K562 (cell line): ENCODE data around the gene DPP9. TPM values are rescaled to one million over a fixed set of nuclear protein-coding genes. Genes with fewer than 3 reads are reported as not detected.

Experiments used
- ATAC-seq: fragments of 200-7000 bp; cut with Tn5 transposase; 3 replicates; pipeline ENCODE4 v1.9.1; 2020; ENCODE audit warnings: moderate library complexity
- BruUV-seq: library from RNA; stranded (reverse); fragments of 400-500 nt; replicated peaks from 2 replicates; lab custom pipeline; 2021; lab: Mats Ljungman, UMichigan
- CTCF ChIA-PET: fragments of 300-600 bp; formaldehyde crosslinking; extraction: SDS; loops from one replicate; lab custom pipeline; 2021; ENCODE audit warnings: low intra/inter-chr PET ratio; lab: Yijun Ruan, JAX
- POLR2A ChIA-PET: fragments of 300-600, 350-650 bp; sonication (Branson Sonifier 250); formaldehyde crosslinking; extraction: SDS; loops from one replicate; lab custom pipeline; 2021; ENCODE audit warnings: antibody characterized with exemption, inconsistent platforms; lab: Yijun Ruan, JAX
- DNase-seq, 4 experiments: peaks; one replicate each; pipeline versions ENCODE4 v3.0.0 to v3.0.0-alpha.2; 2011 to 2018; ENCODE audit warnings: low spot score in 3 of 4, mixed read lengths in 3 of 4; ENCODE audit errors: extremely low read depth in 1 of 4
- FAIRE-seq: peaks from 2 replicates; lab custom pipeline; 2011; peaks lifted over from hg19 to GRCh38; lab: Jason Lieb, UNC
- H2AFZ ChIP-seq: 2 replicates; pipeline ENCODE4 v1.6.0; 2011; ENCODE audit warnings: low read depth, low read length, control low read depth, inconsistent platforms
- H3K27ac ChIP-seq: fragments of 200-600 bp; 3 replicates; pipeline ENCODE4 v1.8.0; 2011; ENCODE audit warnings: low read depth, mild to moderate bottlenecking, control low read depth, inconsistent platforms, low read length, moderate library complexity, mixed read lengths; ENCODE audit errors: extremely low read depth
- H3K27me3 ChIP-seq, 2 experiments: fragments of 300-600 bp in 1 of 2; 2 replicates in 1 of 2; 3 replicates in 1 of 2; pipeline versions ENCODE4 v1.6.0 to v1.8.0; 2011; ENCODE audit warnings: inconsistent platforms in 2 of 2, low read length in 2 of 2, mild to moderate bottlenecking in 1 of 2, mixed read lengths in 1 of 2, moderate library complexity in 1 of 2; ENCODE audit not compliant: control insufficient read depth in 2 of 2, insufficient read depth in 2 of 2
- H3K36me3 ChIP-seq: fragments of 300-600 bp; 3 replicates; pipeline ENCODE4 v1.8.0; 2011; ENCODE audit warnings: mild to moderate bottlenecking, low read length, inconsistent platforms; ENCODE audit not compliant: control insufficient read depth, insufficient read depth
- H3K4me1 ChIP-seq, 2 experiments: fragments of 200-600 bp in 1 of 2; replicated peaks in 1 of 2; 2 replicates in 1 of 2; 3 replicates in 1 of 2; pipeline versions ENCODE4 v1.5.1 to v1.8.0; 2011; ENCODE audit warnings: inconsistent platforms in 2 of 2, low read length in 2 of 2, mild to moderate bottlenecking in 1 of 2, mixed read lengths in 1 of 2, moderate library complexity in 1 of 2; ENCODE audit not compliant: control insufficient read depth in 2 of 2, insufficient read depth in 2 of 2
- H3K4me2 ChIP-seq: 2 replicates; pipeline ENCODE4 v1.6.1; 2011; ENCODE audit warnings: low read length, control low read depth, inconsistent platforms, mixed read lengths; ENCODE audit not compliant: insufficient read depth
- H3K4me3 ChIP-seq: fragments of 200-600 bp; sonication (generic), shearing (Covaris generic); 2 replicates; pipeline ENCODE4 v1.5.1; 2016; ENCODE audit warnings: control low read depth, inconsistent platforms
- H3K79me2 ChIP-seq: fragments of 200-600 bp; 3 replicates; pipeline ENCODE4 v1.8.0; 2011; ENCODE audit warnings: low read length, inconsistent platforms; ENCODE audit not compliant: control insufficient read depth, insufficient read depth
- H3K9ac ChIP-seq, 2 experiments: 2 replicates each; pipeline versions ENCODE4 v1.6.0 to v1.6.1; 2011; ENCODE audit warnings: low read depth in 2 of 2, low read length in 2 of 2, control low read depth in 1 of 2, inconsistent platforms in 1 of 2, mild to moderate bottlenecking in 1 of 2, mixed read lengths in 1 of 2; ENCODE audit not compliant: insufficient read depth in 1 of 2
- H3K9me1 ChIP-seq: one replicate; pipeline ENCODE4 v1.6.0; 2011; ENCODE audit warnings: inconsistent platforms, mild to moderate bottlenecking, low read length, moderate library complexity; ENCODE audit not compliant: control insufficient read depth, insufficient read depth
- H3K9me3 ChIP-seq: replicated peaks from 2 replicates; pipeline ENCODE4 v1.5.1; 2011; ENCODE audit warnings: low read depth, low read length, inconsistent platforms; ENCODE audit not compliant: control insufficient read depth, insufficient read depth
- H4K20me1 ChIP-seq: replicated peaks from 2 replicates; pipeline ENCODE4 v1.6.1; 2011; ENCODE audit warnings: low read length, inconsistent platforms, mixed read lengths; ENCODE audit not compliant: control insufficient read depth, insufficient read depth
- BRCA1 ChIP-seq, 2 experiments: fragments of 450-650 bp in 1 of 2; sonication (generic) in 1 of 2; formaldehyde crosslinking in 1 of 2; IDR thresholded peaks; 2 replicates each; pipeline versions ENCODE4 v1.5.0 to v1.6.1; 2017 to 2020; ENCODE audit warnings: mild to moderate bottlenecking in 1 of 2, missing genetic modification reagents in 1 of 2
- CCNT2 ChIP-seq: IDR thresholded peaks from 2 replicates; pipeline ENCODE4 v1.6.1; 2011; ENCODE audit warnings: borderline replicate concordance, low read depth, mild to moderate bottlenecking, moderate library complexity, mixed read lengths, low read length; ENCODE audit not compliant: insufficient read length; ENCODE audit errors: extremely low read depth
- ESRRA ChIP-seq: fragments of 450-650 bp; IDR thresholded peaks from 2 replicates; pipeline ENCODE4 v1.6.1; 2014; ENCODE audit warnings: low read depth, mild to moderate bottlenecking, moderate library complexity, borderline replicate concordance
- ETV1 ChIP-seq: fragments of 450-650 bp; conservative IDR thresholded peaks from 2 replicates; pipeline ENCODE4 v1.6.1; 2016; ENCODE audit warnings: missing genetic modification characterization, control low read depth, low read depth, missing compliant biosample characterization
- GTF2A2 ChIP-seq: IDR thresholded peaks from 2 replicates; pipeline ENCODE4 v1.6.1; 2016; ENCODE audit warnings: mild to moderate bottlenecking, missing genetic modification characterization, missing compliant biosample characterization
- HDAC3 ChIP-seq: fragments of 450-650 bp; IDR thresholded peaks from 2 replicates; pipeline ENCODE4 v1.6.1; 2018; ENCODE audit warnings: borderline replicate concordance, mild to moderate bottlenecking, moderate library complexity; ENCODE audit not compliant: partially characterized antibody
- NFIX ChIP-seq: fragments of 250-450 bp; sonication (Bioruptor Pico); IDR thresholded peaks from 2 replicates; pipeline ENCODE4 v1.4.0; 2020; ENCODE audit warnings: low read depth, mild to moderate bottlenecking, moderate library complexity
- PYGO2 ChIP-seq: fragments of 450-650 bp; IDR thresholded peaks from 2 replicates; pipeline ENCODE4 v1.6.1; 2016; ENCODE audit warnings: mild to moderate bottlenecking, missing genetic modification characterization, moderate library complexity, missing compliant biosample characterization
- RBM25 ChIP-seq: fragments of 200-400 bp; formaldehyde crosslinking; IDR thresholded peaks from 2 replicates; pipeline ENCODE4 v1.6.1; 2018; ENCODE audit warnings: low read length, low read depth, moderate library complexity; ENCODE audit not compliant: severe bottlenecking
- RCOR1 ChIP-seq, 2 experiments: IDR thresholded peaks; 2 replicates each; pipeline ENCODE4 v1.6.1; 2012; ENCODE audit warnings: low read depth in 2 of 2, low read length in 2 of 2, borderline replicate concordance in 1 of 2, improper control_type of control experiment in 1 of 2
- THRAP3 ChIP-seq: fragments of 450-650 bp; IDR thresholded peaks from 2 replicates; pipeline ENCODE4 v1.6.1; 2016; ENCODE audit warnings: mild to moderate bottlenecking, inconsistent platforms, borderline replicate concordance
- YY1 ChIP-seq, 3 experiments: IDR thresholded peaks; 2 replicates each; pipeline ENCODE4 v1.6.1; 2011; ENCODE audit warnings: low read length in 2 of 3, mild to moderate bottlenecking in 2 of 3, moderate library complexity in 2 of 3, borderline replicate concordance in 1 of 3, control low read depth in 1 of 3, low read depth in 1 of 3; ENCODE audit not compliant: insufficient read depth in 3 of 3, insufficient replicate concordance in 2 of 3, control insufficient read depth in 1 of 3, insufficient read length in 1 of 3; ENCODE audit errors: extremely low read depth in 1 of 3
- ZNF12 ChIP-seq: sonication (generic); formaldehyde crosslinking; IDR thresholded peaks from 2 replicates; pipeline ENCODE4 v1.4.0; 2020; ENCODE audit warnings: mild to moderate bottlenecking, missing genetic modification reagents
- ZNF121 ChIP-seq: sonication (generic); formaldehyde crosslinking; conservative IDR thresholded peaks from 2 replicates; pipeline ENCODE4 v1.8.0; 2022; ENCODE audit warnings: missing genetic modification reagents
- ZNF75A ChIP-seq: fragments of 450-650 bp; formaldehyde crosslinking; IDR thresholded peaks from 2 replicates; pipeline ENCODE4 v1.4.0; 2020; ENCODE audit warnings: mild to moderate bottlenecking
- WGBS: fragments of 100-300 bp; shearing (Covaris generic); methylation state at CpG from one replicate; pipeline ENCODE4 v1.1.6; 2016; ENCODE audit warnings: low coverage, mixed read lengths; ENCODE audit not compliant: insufficient coverage; ENCODE audit errors: missing lambda C conversion rate; 5-methylcytosine and 5-hydroxymethylcytosine counted together
- in situ Hi-C: fragments of 300-500 bp; cut with MboI; formaldehyde crosslinking; loops from 4 replicates; pipeline ENCODE4 v1.15.0; 2018; ENCODE audit warnings: inconsistent platforms, mixed read lengths
- intact Hi-C: fragments of 100-400 bp; cut with micrococcal nuclease; formaldehyde crosslinking; loops from 2 replicates; pipeline ENCODE4 v1.14.2; 2022
- polyA plus RNA-seq, 8 experiments: library from polyadenylated mRNA; depleted of rRNA in 4 of 8; stranded (reverse) in 5 of 8; unstranded in 3 of 8; fragments of >200 nt; fragmentation: Nextera tagmentation in 2 of 8; fragmentation: Illumina TruSeq in 1 of 8; extraction: Ambion mirVana in 2 of 8; extraction: Trizol in 1 of 8; gene quantifications; 2 replicates each; pipeline versions ENCODE4 v1.2.1 to v1.2.3, GENCODE V29; 2011 to 2014; ENCODE audit warnings: inconsistent platforms in 1 of 8, missing spikeins in 1 of 8
- total RNA-seq, 7 experiments: library from RNA; depleted of rRNA in 6 of 7; stranded (reverse); fragments of >200 nt in 6 of 7; fragmentation: Illumina TruSeq in 2 of 7; extraction: Trizol in 2 of 7; gene quantifications; 2 replicates each; pipeline versions ENCODE4 v1.2.1 to v1.2.3, GENCODE V29; 2011 to 2021; ENCODE audit warnings: low replicate concordance in 1 of 7
- TF ChIP-seq, protein P1 (sequence below): IDR thresholded peaks from 2 replicates; pipeline ENCODE4 v1.6.1; 2016; ENCODE audit warnings: missing genetic modification characterization, missing compliant biosample characterization
- TF ChIP-seq, protein P2 (sequence below): sonication (generic); formaldehyde crosslinking; IDR thresholded peaks from 2 replicates; pipeline ENCODE4 v1.8.0; 2022; ENCODE audit warnings: mild to moderate bottlenecking, missing genetic modification reagents

The DPP9 gene
- total and polyA plus RNA-seq, 9 of the 15 experiments (the other 6 are each of a cell fraction or from before 2014, with no cell fraction given), result 0.90 to 66.7 (median 24.5) TPM

DNA sequence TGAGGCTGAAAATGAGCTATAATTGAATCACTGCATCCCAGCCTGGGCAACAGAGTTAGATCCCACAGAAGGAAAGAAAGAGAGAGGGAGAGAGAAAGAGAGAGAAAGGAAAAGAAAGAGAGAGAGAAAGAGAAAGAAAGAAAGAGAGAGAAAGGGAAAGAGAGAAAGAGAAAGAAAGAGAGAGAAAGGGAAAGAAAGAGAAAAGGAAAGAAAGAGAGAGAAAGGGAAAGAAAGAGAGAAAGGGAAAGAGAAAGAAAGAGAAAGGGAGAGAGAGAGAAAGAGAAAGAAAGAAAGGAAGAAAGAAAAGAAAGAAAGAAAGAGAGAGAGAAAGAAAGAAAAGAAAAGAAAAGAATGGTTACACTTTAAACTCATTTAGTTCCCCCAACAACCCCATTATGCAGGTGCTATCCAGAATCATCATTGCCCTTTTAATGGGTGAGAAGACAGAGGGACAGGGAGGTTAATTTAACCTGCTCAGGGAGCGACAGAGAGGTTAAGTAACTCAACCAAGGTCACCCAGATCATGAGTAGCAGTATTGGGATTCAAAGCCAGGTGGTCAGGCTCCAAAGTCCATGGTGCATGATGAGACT lies 10.2 kb upstream of the DPP9 start:
- ATAC-seq, result no peak
- 0% methylated on average over 1 of the region's 1 CpG for WGBS
- no peak for FAIRE-seq
- Histone ChIP-seq H3K36me3 (no peaks in the 10 kb centered on the region), H2AFZ (no peak overlapping the region), H3K9ac (no peak overlapping the region), H3K27me3 (peaks cover 15 to 18% of the 10 kb centered on the region in 2 experiments; a peak in 4 of 5 replicates), H3K79me2 (no peaks in the 10 kb centered on the region), H3K9me3 (no peaks in the 10 kb centered on the region), H4K20me1 (no peaks in the 10 kb centered on the region), H3K4me3 (no peak overlapping the region), H3K4me2 (no peak overlapping the region), H3K4me1 (peaks cover 2 to 5% of the 10 kb centered on the region in 2 experiments; a peak in 2 of 5 replicates), H3K9me1 (no peaks in the 10 kb centered on the region), H3K27ac (no peak overlapping the region)
- DNase-seq, result no peak
- in situ Hi-C loops, result loop anchor here (5.0 kb wide), 2 partner anchors 58 to 298 kb away; partner anchors contain the start of gene FEM1A
- BruUV-seq, result no TSS peak
- CTCF ChIA-PET, result interaction anchor here (0.6 to 3.1 kb wide), 3 partner anchors 57 to 845 kb away, joined by 5 to 35 read pairs (median 28); partner anchors contain the start of gene FEM1A
- intact Hi-C loops, result no loop called here
- POLR2A ChIA-PET, result interaction anchor here (0.5 to 2.2 kb wide), 2 partner anchors 57 to 1313 kb away, joined by 5 to 10 read pairs; partner anchors contain the start of gene FEM1A
- TF ChIP-seq ZNF121 (CRISPR knock-in tag) (peak; percentile 28; the same call in 1 of the 2 replicates), YY1 (IDR thresholded peaks at IDR 0.05; ENCODE audit: borderline replicate concordance in 1 of 3, control insufficient read depth in 1 of 3, extremely low read depth in 1 of 3, insufficient read depth in 3 of 3, insufficient read length in 1 of 3, insufficient replicate concordance in 2 of 3, low read depth in 1 of 3, low read length in 2 of 3) (no peak), ZNF12 (CRISPR knock-in tag) (no peak), ESRRA (no peak), ETV1 (tag) (no peak), PYGO2 (tag) (no peak), BRCA1 (IDR thresholded peaks at IDR 0.05) (no peak), BRCA1 (CRISPR knock-in tag; IDR thresholded peaks at IDR 0.05) (no peak), CCNT2 (no peak), NFIX (no peak), HDAC3 (no peak), RBM25 (peak; percentile 23), ZNF75A (no peak), GTF2A2 (tag) (no peak), THRAP3 (0 out of 2 replicates have a peak, but pooled peaks have one; percentile 31), RCOR1 (IDR thresholded peaks at IDR 0.05; ENCODE audit: borderline replicate concordance in 1 of 2, low read depth in 2 of 2, low read length in 2 of 2) (no peak)
- TF ChIP-seq, protein P1, sequence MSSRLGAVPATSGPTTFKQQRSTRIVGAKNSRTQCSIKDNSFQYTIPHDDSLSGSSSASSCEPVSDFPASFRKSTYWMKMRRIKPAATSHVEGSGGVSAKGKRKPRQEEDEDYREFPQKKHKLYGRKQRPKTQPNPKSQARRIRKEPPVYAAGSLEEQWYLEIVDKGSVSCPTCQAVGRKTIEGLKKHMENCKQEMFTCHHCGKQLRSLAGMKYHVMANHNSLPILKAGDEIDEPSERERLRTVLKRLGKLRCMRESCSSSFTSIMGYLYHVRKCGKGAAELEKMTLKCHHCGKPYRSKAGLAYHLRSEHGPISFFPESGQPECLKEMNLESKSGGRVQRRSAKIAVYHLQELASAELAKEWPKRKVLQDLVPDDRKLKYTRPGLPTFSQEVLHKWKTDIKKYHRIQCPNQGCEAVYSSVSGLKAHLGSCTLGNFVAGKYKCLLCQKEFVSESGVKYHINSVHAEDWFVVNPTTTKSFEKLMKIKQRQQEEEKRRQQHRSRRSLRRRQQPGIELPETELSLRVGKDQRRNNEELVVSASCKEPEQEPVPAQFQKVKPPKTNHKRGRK (tag), result peak; percentile 96
- TF ChIP-seq, protein P2, sequence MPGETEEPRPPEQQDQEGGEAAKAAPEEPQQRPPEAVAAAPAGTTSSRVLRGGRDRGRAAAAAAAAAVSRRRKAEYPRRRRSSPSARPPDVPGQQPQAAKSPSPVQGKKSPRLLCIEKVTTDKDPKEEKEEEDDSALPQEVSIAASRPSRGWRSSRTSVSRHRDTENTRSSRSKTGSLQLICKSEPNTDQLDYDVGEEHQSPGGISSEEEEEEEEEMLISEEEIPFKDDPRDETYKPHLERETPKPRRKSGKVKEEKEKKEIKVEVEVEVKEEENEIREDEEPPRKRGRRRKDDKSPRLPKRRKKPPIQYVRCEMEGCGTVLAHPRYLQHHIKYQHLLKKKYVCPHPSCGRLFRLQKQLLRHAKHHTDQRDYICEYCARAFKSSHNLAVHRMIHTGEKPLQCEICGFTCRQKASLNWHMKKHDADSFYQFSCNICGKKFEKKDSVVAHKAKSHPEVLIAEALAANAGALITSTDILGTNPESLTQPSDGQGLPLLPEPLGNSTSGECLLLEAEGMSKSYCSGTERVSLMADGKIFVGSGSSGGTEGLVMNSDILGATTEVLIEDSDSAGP, result no peak
